ENCODE data around the gene ST7. TPM values are rescaled to one million over a fixed set of nuclear protein-coding genes. Genes with fewer than 3 reads are reported as not detected.

The ST7 gene
- total and polyA plus RNA-seq, 2 experiments from 2014 or later = 9.9 to 18.3 TPM

- no peaks in the 10 kb centered on the region for H4K20me1 ChIP-seq (replicated peaks; ENCODE audit: insufficient read depth)
- H3K27ac ChIP-seq (ENCODE audit: low read depth) = peak overlapping the region; percentile 89
- peaks cover 50% of the 10 kb centered on the region for H3K4me1 ChIP-seq (ENCODE audit: insufficient read depth)
- 0 out of 2 replicates have a peak overlapping the region, but pooled peaks have one; percentile 43 for H2AFZ ChIP-seq
- no peaks in the 10 kb centered on the region for H3K36me3 ChIP-seq (ENCODE audit: insufficient read depth)
- peak overlapping the region; percentile 63 for H3K4me3 ChIP-seq
- Mint-ChIP-seq H3K4me1 (peaks cover 38% of the 10 kb centered on the region), H3K9me3 (no peaks in the 10 kb centered on the region), H3K27ac (peak overlapping the region; percentile 98), H3K27me3 (ENCODE audit: insufficient read depth, low read depth, poor library complexity) (peaks cover 6% of the 10 kb centered on the region), H3K4me3 (peak overlapping the region; percentile 96), H3K36me3 (ENCODE audit: low read depth) (peaks cover 3% of the 10 kb centered on the region; the same call in 1 of the 3 replicates)
- peak; percentile 90 for DNase-seq (ENCODE audit: low spot score)
- no peaks in the 10 kb centered on the region for H3F3A ChIP-seq (replicated peaks; ENCODE audit: low read depth)
- ATAC-seq = peak; percentile 80
- peaks cover 43% of the 10 kb centered on the region for H3K79me2 ChIP-seq (replicated peaks; ENCODE audit: insufficient read depth)
- TF ChIP-seq CREB1 (CRISPR knock-in tag; IDR thresholded peaks at IDR 0.05; ENCODE audit: low read depth) (peak; percentile 93), POLR2AphosphoS5 (IDR thresholded peaks at IDR 0.05; ENCODE audit: low read depth) (peak; percentile 35; the same call in 1 of the 2 replicates), ZNF462 (CRISPR knock-in tag; IDR thresholded peaks at IDR 0.05) (no peak)
- peak overlapping the region; percentile 83 for H3K4me2 ChIP-seq
- H3K9me2 ChIP-seq (ENCODE audit: insufficient read depth) = no peaks in the 10 kb centered on the region
- H3K27me3 ChIP-seq (ENCODE audit: insufficient read depth) = no peaks in the 10 kb centered on the region
Measured at GRCh38 chr7:116953906-116954838, 871 bp downstream of the ST7 start.

GRCh38 chr7:116955340-116955739, 2.0 kb downstream of the ST7 start:
- DNase-seq (ENCODE audit: low spot score) (no peak), ATAC-seq (no peak)
- Histone ChIP-seq H3K27me3 (ENCODE audit: insufficient read depth) (no peaks in the 10 kb centered on the region), H3K9me2 (ENCODE audit: insufficient read depth) (no peaks in the 10 kb centered on the region), H3K36me3 (ENCODE audit: insufficient read depth) (no peaks in the 10 kb centered on the region), H3K4me2 (peak overlapping the region; percentile 83), H4K20me1 (replicated peaks; ENCODE audit: insufficient read depth) (no peaks in the 10 kb centered on the region), H3K79me2 (replicated peaks; ENCODE audit: insufficient read depth) (peaks cover 55% of the 10 kb centered on the region), H3K27ac (ENCODE audit: low read depth) (no peak overlapping the region), H3K4me3 (peak overlapping the region; percentile 63), H2AFZ (no peak overlapping the region), H3K4me1 (ENCODE audit: insufficient read depth) (peaks cover 51% of the 10 kb centered on the region), H3F3A (replicated peaks; ENCODE audit: low read depth) (no peaks in the 10 kb centered on the region)
- peaks cover 3% of the 10 kb centered on the region; the same call in 1 of the 3 replicates for H3K36me3 Mint-ChIP-seq (ENCODE audit: low read depth)
- peak overlapping the region; percentile 96 for H3K4me3 Mint-ChIP-seq
- peaks cover 45% of the 10 kb centered on the region for H3K4me1 Mint-ChIP-seq
- TF ChIP-seq ETS1 (IDR thresholded peaks at IDR 0.05) = no peak
- peaks cover 6% of the 10 kb centered on the region for H3K27me3 Mint-ChIP-seq (ENCODE audit: insufficient read depth, low read depth, poor library complexity)
- no peaks in the 10 kb centered on the region for H3K9me3 Mint-ChIP-seq
- H3K27ac Mint-ChIP-seq = no peak overlapping the region
